ENCODE measurements around the gene SGPL1.

SGPL1 gene

DNA sequence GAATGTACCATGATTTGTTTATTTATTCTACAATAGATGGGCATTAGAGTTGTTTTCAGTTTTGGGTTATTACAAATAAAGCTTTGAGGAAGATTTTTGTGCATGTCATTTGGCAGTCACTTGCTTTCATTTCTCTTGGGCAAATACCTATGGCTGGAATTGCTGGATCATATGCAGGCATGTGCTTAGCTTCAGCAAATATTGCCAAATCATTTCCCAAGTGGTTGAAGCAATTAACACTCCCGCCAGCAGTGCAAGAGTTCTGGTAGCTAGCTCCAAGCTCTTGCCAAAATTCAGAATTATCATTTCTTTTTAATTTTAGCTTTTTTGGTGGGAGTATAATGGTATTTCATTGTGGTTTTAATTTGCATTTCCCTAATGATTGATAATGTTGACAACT lies 105.5 kb downstream of the SGPL1 start:
- FAIRE-seq (no peak), DNase-seq (ENCODE audit: insufficient read length, low spot score) (no peak)
- no peak for TF ChIP-seq POLR2A (IDR thresholded peaks at IDR 0.05; ENCODE audit: low read depth, low read length)

- FAIRE-seq (no peak), DNase-seq (ENCODE audit: insufficient read length, low spot score) (no peak)
- TF ChIP-seq POLR2A (IDR thresholded peaks at IDR 0.05; ENCODE audit: low read depth, low read length), result no peak
Measured at GRCh38 chr10:70923696-70924095, 107.9 kb downstream of the SGPL1 start.

DNA sequence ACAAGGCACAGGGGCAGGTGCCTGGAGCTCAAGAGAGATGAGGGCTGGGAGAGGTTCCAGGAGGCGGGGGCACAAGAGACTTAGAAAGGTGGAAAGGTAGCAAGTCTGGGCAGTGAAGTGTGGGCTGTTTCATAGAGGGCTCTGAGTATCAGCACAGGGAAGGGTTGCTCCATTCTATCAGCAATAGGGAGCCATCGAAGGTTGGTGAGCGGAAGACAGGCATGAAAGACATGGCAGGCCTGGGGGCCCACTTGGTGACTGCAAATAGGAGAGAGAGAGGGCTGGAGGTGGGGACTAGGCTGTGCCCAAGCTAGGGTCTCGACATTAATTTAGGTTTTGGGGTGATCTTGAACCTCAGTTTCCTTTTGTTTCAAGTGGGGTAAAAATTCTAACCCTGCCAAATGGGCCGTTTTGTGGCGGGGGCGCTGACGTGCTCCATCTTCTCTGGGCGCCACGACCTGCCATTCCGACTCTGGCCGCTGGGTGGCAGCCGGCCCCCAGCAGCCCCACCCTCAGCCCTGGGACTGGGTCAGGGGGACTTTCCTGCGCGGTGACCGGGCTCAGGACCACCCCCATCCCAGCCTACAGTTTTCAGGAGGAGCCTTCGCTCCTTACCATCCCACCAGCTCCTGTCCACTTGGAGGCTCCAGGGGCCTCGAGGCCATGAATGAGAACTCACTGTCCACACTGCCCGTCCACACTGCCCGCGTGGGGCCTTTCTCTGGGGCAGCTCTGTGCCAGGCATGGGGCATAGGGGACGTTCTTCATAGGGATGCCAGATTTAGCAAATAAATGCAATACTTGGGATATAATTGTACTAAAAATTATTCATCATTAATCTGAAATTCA lies 109.9 kb downstream of the SGPL1 start:
- DNase-seq (ENCODE audit: insufficient read length, low spot score) (peak; percentile 70), FAIRE-seq (no peak)
- no peak for TF ChIP-seq POLR2A (IDR thresholded peaks at IDR 0.05; ENCODE audit: low read depth, low read length)

GRCh38 chr10:70926226-70927000 lies 110.7 kb downstream of the SGPL1 start:
- DNase-seq (ENCODE audit: insufficient read length, low spot score) (no peak), FAIRE-seq (no peak)
- TF ChIP-seq POLR2A (IDR thresholded peaks at IDR 0.05; ENCODE audit: low read depth, low read length), result no peak

DNA sequence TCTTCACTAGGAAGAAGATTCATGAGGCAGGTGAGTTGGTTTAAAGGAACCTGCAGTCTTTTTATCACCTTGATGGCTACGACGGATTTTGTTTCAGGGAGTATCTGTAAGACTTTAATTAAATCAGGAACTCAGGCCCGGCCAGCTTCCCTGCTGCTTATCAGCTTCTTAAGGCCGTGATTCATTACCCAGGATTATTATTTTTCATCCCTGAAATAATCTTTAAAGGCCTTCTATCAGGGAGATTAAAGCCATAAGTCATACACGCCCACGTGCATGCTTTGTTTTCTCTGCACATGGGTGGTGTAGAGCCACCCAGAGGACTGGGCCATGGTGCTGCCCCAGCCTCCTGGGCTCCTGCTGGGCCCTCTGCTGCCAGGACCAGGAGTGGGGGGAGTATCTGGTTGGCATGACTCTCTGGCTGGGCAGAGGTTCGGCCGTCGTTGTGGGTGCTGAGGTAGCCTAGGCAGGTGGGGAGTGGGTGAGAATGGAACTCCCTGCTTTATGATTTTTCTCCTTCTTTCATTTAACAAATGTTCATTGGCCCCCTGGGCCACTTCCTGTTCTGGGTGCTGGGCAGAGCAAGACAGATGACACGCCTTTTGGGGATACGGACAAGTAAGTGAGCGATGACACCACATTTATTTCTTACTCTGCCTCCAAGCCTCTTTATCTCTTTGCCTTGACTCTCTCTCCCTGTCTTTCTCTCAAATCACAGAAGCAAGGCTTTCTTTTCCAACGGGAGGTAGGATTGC lies 111.6 kb downstream of the SGPL1 start:
- DNase-seq (ENCODE audit: insufficient read length, low spot score) (no peak), FAIRE-seq (no peak)
- TF ChIP-seq POLR2A (IDR thresholded peaks at IDR 0.05; ENCODE audit: low read depth, low read length), result no peak

GRCh38 chr10:70928140-70928539 lies 112.4 kb downstream of the SGPL1 start:
- no peak for FAIRE-seq
- TF ChIP-seq POLR2A (IDR thresholded peaks at IDR 0.05; ENCODE audit: low read depth, low read length), result no peak

DNA sequence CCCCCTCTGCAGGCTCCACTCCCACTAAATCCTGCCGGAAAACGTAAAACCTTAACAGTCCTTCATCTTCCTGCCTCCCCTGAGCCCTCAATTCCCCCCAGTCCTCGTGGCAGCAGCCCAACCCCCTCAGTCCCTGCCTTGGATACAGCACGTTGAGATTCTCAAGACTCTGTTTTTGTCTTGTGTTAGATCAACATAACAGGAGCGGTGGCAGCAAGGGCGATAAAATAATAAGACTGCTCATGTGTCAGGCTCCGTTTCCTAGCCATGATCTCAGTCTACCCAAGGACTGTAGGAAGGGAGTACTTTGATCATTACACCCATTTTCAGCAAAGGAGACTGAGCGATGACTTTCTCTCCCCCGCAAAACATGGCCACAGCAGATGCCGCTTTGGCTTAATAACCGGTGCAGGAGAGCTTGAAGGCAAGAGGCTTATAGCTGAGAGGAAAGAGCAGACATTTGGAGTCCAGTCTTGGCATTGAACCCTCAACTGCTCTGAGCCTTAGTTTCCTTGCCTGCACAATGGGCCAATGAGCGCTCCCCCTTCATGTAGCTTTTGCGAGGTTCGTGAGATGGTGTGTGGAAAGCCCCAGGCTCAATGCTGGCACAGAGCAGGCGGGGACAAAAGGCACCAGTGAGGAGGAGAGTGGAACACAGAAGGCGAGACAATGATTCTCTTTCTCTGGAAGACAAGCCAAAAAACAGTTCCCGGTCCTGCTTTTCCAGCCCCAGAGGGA lies 114.7 kb downstream of the SGPL1 start:
- DNase-seq (ENCODE audit: insufficient read length, low spot score) (no peak), FAIRE-seq (no peak)
- TF ChIP-seq POLR2A (IDR thresholded peaks at IDR 0.05; ENCODE audit: low read depth, low read length), result no peak

More at GRCh38 chr10:70928140-70928539, 112.4 kb downstream of the SGPL1 start:
- no peak for DNase-seq (ENCODE audit: insufficient read length, low spot score)

Measured in H54 (cell line).